Neural progenitor cell (in vitro differentiated cells): ENCODE measurements around the gene POLK. TPM values are rescaled to one million over a fixed set of nuclear protein-coding genes. Genes with fewer than 3 reads are reported as not detected.

ENCODE experiments used
- DNase-seq: peaks from one replicate; pipeline ENCODE4 v3.0.0-alpha.2; 2016; ENCODE audit warnings: low spot score
- H2AFZ ChIP-seq: fragments of 200-600 bp; sonication (generic); replicated peaks from 2 replicates; pipeline ENCODE4 v1.6.1; 2016; ENCODE audit warnings: antibody characterized with exemption
- H3F3A ChIP-seq: fragments of 200-600 bp; sonication (generic); 2 replicates; pipeline ENCODE4 v1.6.1; 2016; ENCODE audit warnings: antibody characterized with exemption, low read depth
- H3K27ac ChIP-seq: fragments of 200-600 bp; sonication (generic); 2 replicates; pipeline ENCODE4 v1.5.1; 2016; ENCODE audit warnings: mild to moderate bottlenecking
- H3K27me3 ChIP-seq: fragments of 200-600 bp; sonication (generic); 2 replicates; pipeline ENCODE4 v1.6.1; 2016; ENCODE audit warnings: mild to moderate bottlenecking, moderate library complexity
- H3K36me3 ChIP-seq: fragments of 200-600 bp; sonication (generic); 2 replicates; pipeline ENCODE4 v1.5.1; 2016
- H3K4me1 ChIP-seq: fragments of 200-600 bp; sonication (generic); 2 replicates; pipeline ENCODE4 v1.6.1; 2016; ENCODE audit warnings: mixed run types
- H3K4me2 ChIP-seq: fragments of 200-600 bp; sonication (generic); 2 replicates; pipeline ENCODE4 v1.6.1; 2016
- H3K4me3 ChIP-seq: fragments of 200-600 bp; sonication (generic); 2 replicates; pipeline ENCODE4 v1.5.1; 2016
- H3K79me2 ChIP-seq: fragments of 200-600 bp; sonication (generic); 2 replicates; pipeline ENCODE4 v1.6.1; 2016; ENCODE audit warnings: low read depth
- H3K9ac ChIP-seq: fragments of 200-600 bp; sonication (generic); 2 replicates; pipeline ENCODE4 v1.6.1; 2016
- H3K9me3 ChIP-seq: fragments of 200-600 bp; sonication (generic); 2 replicates; pipeline ENCODE4 v1.5.1; 2016; ENCODE audit warnings: low read depth
- H4K20me1 ChIP-seq: fragments of 200-600 bp; sonication (generic); 2 replicates; pipeline ENCODE4 v1.6.1; 2016; ENCODE audit warnings: low read depth
- H3K27ac Mint-ChIP-seq: 3 replicates; pipeline ENCODE4 v1.8.0; 2021; ENCODE audit warnings: mixed read lengths
- H3K27me3 Mint-ChIP-seq: 2 replicates; pipeline ENCODE4 v1.8.0; 2022; ENCODE audit warnings: low read depth, mild to moderate bottlenecking, inconsistent platforms, moderate library complexity, mixed read lengths; ENCODE audit not compliant: insufficient read depth
- H3K36me3 Mint-ChIP-seq: 3 replicates; pipeline ENCODE4 v1.8.0; 2021; ENCODE audit warnings: mixed read lengths
- H3K4me1 Mint-ChIP-seq: 3 replicates; pipeline ENCODE4 v1.8.0; 2021; ENCODE audit warnings: mixed read lengths
- H3K4me3 Mint-ChIP-seq: 3 replicates; pipeline ENCODE4 v1.8.0; 2021; ENCODE audit warnings: mild to moderate bottlenecking, moderate library complexity, mixed read lengths
- H3K9me3 Mint-ChIP-seq: 3 replicates; pipeline ENCODE4 v1.8.0; 2020; ENCODE audit warnings: mixed read lengths
- CTCF ChIP-seq: fragments of 200-600 bp; sonication (generic); IDR thresholded peaks from 2 replicates; pipeline ENCODE4 v1.5.1; 2017; ENCODE audit warnings: antibody characterized with exemption, mild to moderate bottlenecking
- EZH2 ChIP-seq: fragments of 200-600 bp; sonication (generic); IDR thresholded peaks from 2 replicates; pipeline ENCODE4 v1.6.1; 2017; ENCODE audit warnings: antibody characterized with exemption, mild to moderate bottlenecking, moderate library complexity
- EZH2phosphoT487 ChIP-seq: fragments of 200-600 bp; sonication (generic); IDR thresholded peaks from 2 replicates; pipeline ENCODE4 v1.6.1; 2017; ENCODE audit warnings: antibody characterized with exemption
- total RNA-seq: library from RNA; depleted of rRNA; stranded (reverse); fragments of >200 nt; gene quantifications from 2 replicates; pipeline ENCODE4 v1.2.3, GENCODE V29; 2015; ENCODE audit warnings: low replicate concordance

Gene POLK
- total RNA-seq, 1 donor from 2014 or later: 30.9 TPM

- Mint-ChIP-seq H3K27me3 (no peaks in the 10 kb centered on the region), H3K36me3 (peaks cover 26% of the 10 kb centered on the region), H3K4me3 (no peak overlapping the region), H3K4me1 (peaks cover 3% of the 10 kb centered on the region), H3K27ac (no peak overlapping the region), H3K9me3 (peaks cover 39% of the 10 kb centered on the region)
- Histone ChIP-seq H3K4me3 (no peak overlapping the region), H3K4me1 (no peaks in the 10 kb centered on the region), H3F3A (no peaks in the 10 kb centered on the region), H3K36me3 (no peaks in the 10 kb centered on the region), H4K20me1 (no peaks in the 10 kb centered on the region), H3K27me3 (no peaks in the 10 kb centered on the region), H3K27ac (no peak overlapping the region), H3K4me2 (no peak overlapping the region), H2AFZ (no peak overlapping the region), H3K9ac (no peak overlapping the region), H3K79me2 (peaks cover 62% of the 10 kb centered on the region), H3K9me3 (no peaks in the 10 kb centered on the region)
- no peak for DNase-seq
- no peak for TF ChIP-seq EZH2
- no peak for TF ChIP-seq CTCF
- TF ChIP-seq EZH2phosphoT487: no peak
Observed at GRCh38 chr5:75534734-75535133, 23.0 kb downstream of the POLK start.

GRCh38 chr5:75536147-75536546, 24.5 kb downstream of the POLK start:
- no peak overlapping the region for H3K4me3 ChIP-seq
- H3K4me1 ChIP-seq: no peaks in the 10 kb centered on the region
- H3K9ac ChIP-seq: no peak overlapping the region
- no peaks in the 10 kb centered on the region for H4K20me1 ChIP-seq
- H3K36me3 ChIP-seq: no peaks in the 10 kb centered on the region
- H3K27me3 Mint-ChIP-seq: no peaks in the 10 kb centered on the region
- H3K4me1 Mint-ChIP-seq: peaks cover 3% of the 10 kb centered on the region
- H3K9me3 ChIP-seq: no peaks in the 10 kb centered on the region
- H3K79me2 ChIP-seq: peaks cover 62% of the 10 kb centered on the region
- H3K9me3 Mint-ChIP-seq: peaks cover 37% of the 10 kb centered on the region
- no peak overlapping the region for H3K4me3 Mint-ChIP-seq
- TF ChIP-seq CTCF (no peak), EZH2phosphoT487 (no peak), EZH2 (no peak)
- H3K4me2 ChIP-seq: no peak overlapping the region
- H3K27ac ChIP-seq: no peak overlapping the region
- peaks cover 26% of the 10 kb centered on the region for H3K36me3 Mint-ChIP-seq
- H3F3A ChIP-seq: no peaks in the 10 kb centered on the region
- no peaks in the 10 kb centered on the region for H3K27me3 ChIP-seq
- H3K27ac Mint-ChIP-seq: no peak overlapping the region
- DNase-seq: no peak
- H2AFZ ChIP-seq: no peak overlapping the region

- TF ChIP-seq EZH2phosphoT487 (no peak), EZH2 (no peak), CTCF (no peak)
- Histone ChIP-seq H3K9ac (no peak overlapping the region), H2AFZ (no peak overlapping the region), H3K36me3 (no peaks in the 10 kb centered on the region), H3K4me3 (no peak overlapping the region), H3K4me1 (no peaks in the 10 kb centered on the region), H3K79me2 (peaks cover 57% of the 10 kb centered on the region), H3K27ac (no peak overlapping the region), H3K9me3 (no peaks in the 10 kb centered on the region), H4K20me1 (no peaks in the 10 kb centered on the region), H3F3A (no peaks in the 10 kb centered on the region), H3K4me2 (no peak overlapping the region), H3K27me3 (no peaks in the 10 kb centered on the region)
- peaks cover 25% of the 10 kb centered on the region for H3K36me3 Mint-ChIP-seq
- H3K9me3 Mint-ChIP-seq: peaks cover 35% of the 10 kb centered on the region
- no peak overlapping the region for H3K27ac Mint-ChIP-seq
- peaks cover 3% of the 10 kb centered on the region for H3K4me1 Mint-ChIP-seq
- no peak for DNase-seq
- no peak overlapping the region for H3K4me3 Mint-ChIP-seq
- no peaks in the 10 kb centered on the region for H3K27me3 Mint-ChIP-seq
Observed at GRCh38 chr5:75536694-75537360, 25.1 kb downstream of the POLK start.
